HepG2 (cell line): ENCODE data around the gene PSD. TPM values are rescaled to one million over a fixed set of nuclear protein-coding genes. Genes with fewer than 3 reads are reported as not detected.

Experiments
- ATAC-seq: fragments of 200-7000 bp; cut with Tn5 transposase; 3 replicates; pipeline ENCODE4 v1.9.1; 2020; ENCODE audit warnings: mild to moderate bottlenecking, moderate library complexity
- BruUV-seq: library from RNA; stranded (reverse); fragments of 400-500 nt; replicated peaks from 2 replicates; lab custom pipeline; 2021; lab: Mats Ljungman, UMichigan
- CTCF ChIA-PET: fragments of 300-600 bp; formaldehyde crosslinking; extraction: SDS; loops from one replicate; lab custom pipeline; 2021; ENCODE audit warnings: low total read pairs, inconsistent platforms, low intra/inter-chr PET ratio; lab: Yijun Ruan, JAX
- POLR2A ChIA-PET: fragments of 350-600 bp; sonication (Branson Sonifier 250); formaldehyde crosslinking; loops from one replicate; lab custom pipeline; 2020; ENCODE audit warnings: antibody characterized with exemption, inconsistent platforms; lab: Yijun Ruan, JAX
- DNase-seq: peaks from one replicate; pipeline ENCODE4 v3.0.0-alpha.2; 2015; ENCODE audit warnings: low spot score
- FAIRE-seq: peaks from 3 replicates; lab custom pipeline; 2011; peaks lifted over from hg19 to GRCh38; lab: Jason Lieb, UNC
- H2AFZ ChIP-seq: one replicate; pipeline ENCODE4 v1.6.1; 2011; ENCODE audit warnings: low read length, inconsistent platforms
- H3K27ac ChIP-seq: fragments of 300-600 bp; 3 replicates; pipeline ENCODE4 v1.8.0; 2011; ENCODE audit warnings: mixed run types, mild to moderate bottlenecking, mixed read lengths, low read length, inconsistent platforms; ENCODE audit not compliant: insufficient read depth; ENCODE audit errors: extremely low read length
- H3K27me3 ChIP-seq, 2 experiments: fragments of 200-600 bp in 1 of 2; 2 replicates in 1 of 2; 3 replicates in 1 of 2; pipeline versions ENCODE4 v1.6.0 to v1.8.0; 2011; ENCODE audit warnings: low read length in 2 of 2, mild to moderate bottlenecking in 2 of 2, moderate library complexity in 2 of 2, inconsistent platforms in 1 of 2; ENCODE audit not compliant: insufficient read depth in 2 of 2, control insufficient read depth in 1 of 2
- H3K36me3 ChIP-seq, 2 experiments: fragments of 200-600 bp in 1 of 2; replicated peaks in 1 of 2; 2 replicates in 1 of 2; 3 replicates in 1 of 2; pipeline versions ENCODE4 v1.5.1 to v1.8.0; 2011; ENCODE audit warnings: low read length in 2 of 2, inconsistent platforms in 1 of 2; ENCODE audit not compliant: insufficient read depth in 2 of 2, control insufficient read depth in 1 of 2
- H3K4me1 ChIP-seq: 2 replicates; pipeline ENCODE4 v1.5.1; 2012; ENCODE audit warnings: low read length, inconsistent platforms; ENCODE audit not compliant: insufficient read depth
- H3K4me2 ChIP-seq: 2 replicates; pipeline ENCODE4 v1.6.0; 2011; ENCODE audit warnings: low read depth, low read length, inconsistent platforms
- H3K4me3 ChIP-seq, 3 experiments: fragments of 200-600 bp in 1 of 3; sonication (generic), shearing (Covaris generic) in 1 of 3; replicated peaks in 1 of 3; 2 replicates each; pipeline ENCODE4 v1.5.1; 2011 to 2016; ENCODE audit warnings: low read length in 3 of 3, inconsistent platforms in 2 of 3, low read depth in 2 of 3, mild to moderate bottlenecking in 2 of 3, control low read depth in 1 of 3, mixed read lengths in 1 of 3; ENCODE audit not compliant: insufficient read depth in 1 of 3
- H3K79me2 ChIP-seq: one replicate; pipeline ENCODE4 v1.6.1; 2011; ENCODE audit warnings: low read length, inconsistent platforms; ENCODE audit not compliant: insufficient read depth
- H3K9ac ChIP-seq: 2 replicates; pipeline ENCODE4 v1.6.0; 2011; ENCODE audit warnings: mild to moderate bottlenecking, low read depth, low read length, inconsistent platforms; ENCODE audit not compliant: insufficient read depth
- H3K9me3 ChIP-seq: 2 replicates; pipeline ENCODE4 v1.5.1; 2012; ENCODE audit warnings: mild to moderate bottlenecking, low read length
- H4K20me1 ChIP-seq: 2 replicates; pipeline ENCODE4 v1.6.0; 2011; ENCODE audit warnings: inconsistent platforms, mild to moderate bottlenecking, low read length, moderate library complexity; ENCODE audit not compliant: insufficient read depth
- CREBL2 ChIP-seq: sonication (generic); formaldehyde crosslinking; IDR thresholded peaks from 2 replicates; pipeline ENCODE4 v1.8.1; 2023; ENCODE audit warnings: missing genetic modification reagents, mild to moderate bottlenecking, borderline replicate concordance
- JUN ChIP-seq: sonication (generic); formaldehyde crosslinking; IDR thresholded peaks from 2 replicates; pipeline ENCODE4 v1.4.0; 2020; ENCODE audit warnings: mild to moderate bottlenecking, missing genetic modification reagents
- LBX2 ChIP-seq: sonication (generic); formaldehyde crosslinking; IDR thresholded peaks from 2 replicates; pipeline ENCODE4 v1.5.0; 2020; ENCODE audit warnings: missing genetic modification reagents, mild to moderate bottlenecking, borderline replicate concordance
- SCMH1 ChIP-seq: sonication (generic); formaldehyde crosslinking; IDR thresholded peaks from 2 replicates; pipeline ENCODE4 v1.9.0; 2021; ENCODE audit warnings: missing genetic modification reagents, mild to moderate bottlenecking, borderline replicate concordance
- SMARCC2 ChIP-seq: fragments of 450-650 bp; IDR thresholded peaks from 2 replicates; pipeline ENCODE4 v1.6.1; 2017; ENCODE audit warnings: antibody characterized with exemption, mild to moderate bottlenecking
- ZBTB44 ChIP-seq: sonication (generic); formaldehyde crosslinking; IDR thresholded peaks from 2 replicates; pipeline ENCODE4 v1.4.0; 2020; ENCODE audit warnings: missing genetic modification reagents
- ZNF138 ChIP-seq: sonication (generic); formaldehyde crosslinking; IDR thresholded peaks from 2 replicates; pipeline ENCODE4 v1.5.0; 2020; ENCODE audit warnings: mild to moderate bottlenecking, low read depth, missing genetic modification reagents
- ZNF296 ChIP-seq: sonication (generic); formaldehyde crosslinking; conservative IDR thresholded peaks from 2 replicates; pipeline ENCODE4 v1.5.0; 2020; ENCODE audit warnings: mild to moderate bottlenecking, missing genetic modification reagents
- ZNF543 ChIP-seq: sonication (generic); formaldehyde crosslinking; IDR thresholded peaks from 2 replicates; pipeline ENCODE4 v1.4.0; 2020; ENCODE audit warnings: mild to moderate bottlenecking, missing genetic modification reagents
- ZNF562 ChIP-seq: sonication (generic); formaldehyde crosslinking; IDR thresholded peaks from 2 replicates; pipeline ENCODE4 v1.8.0; 2022; ENCODE audit warnings: missing genetic modification reagents, borderline replicate concordance
- ZNF790 ChIP-seq: sonication (generic); formaldehyde crosslinking; IDR thresholded peaks from 2 replicates; pipeline ENCODE4 v1.8.0; 2022; ENCODE audit warnings: missing genetic modification reagents, mild to moderate bottlenecking, borderline replicate concordance
- ZNF816 ChIP-seq: sonication (generic); formaldehyde crosslinking; IDR thresholded peaks from 2 replicates; pipeline ENCODE4 v1.8.0; 2022; ENCODE audit warnings: missing genetic modification reagents, mild to moderate bottlenecking, borderline replicate concordance
- WGBS: methylation state at CpG from one replicate; pipeline ENCODE4 v1.1.6; 2017; ENCODE audit warnings: low lambda C conversion rate; 5-methylcytosine and 5-hydroxymethylcytosine counted together
- in situ Hi-C: cut with HindIII; loops from 2 replicates; pipeline ENCODE4 v1.10.0; 2017; ENCODE audit warnings: low pct_unique_long_range_greater_than_20kb; ENCODE audit not compliant: extremely low pct_ligation_motif_present
- intact Hi-C: fragments of 100-400 bp; cut with micrococcal nuclease; formaldehyde crosslinking; loops from one replicate; pipeline ENCODE4 v1.10.0; 2022; ENCODE audit not compliant: unreplicated experiment
- polyA plus RNA-seq, 8 experiments: library from polyadenylated mRNA; depleted of rRNA in 3 of 8; stranded (reverse) in 7 of 8; unstranded in 1 of 8; fragments of >200 nt; fragmentation: Illumina TruSeq in 4 of 8; extraction: Trizol in 4 of 8; gene quantifications; 2 replicates each; pipeline versions ENCODE4 v1.2.1 to v1.2.3, GENCODE V29; 2011 to 2016; ENCODE audit warnings: low read depth in 4 of 8, missing spikeins in 1 of 8, mixed read lengths in 1 of 8; ENCODE audit not compliant: insufficient read depth in 1 of 8
- total RNA-seq, 5 experiments: library from RNA; depleted of rRNA; stranded (reverse); fragments of >200 nt; fragmentation: Illumina TruSeq; extraction: Trizol; gene quantifications; 2 replicates each; pipeline ENCODE4 v1.2.3, GENCODE V29; 2016; ENCODE audit warnings: low read depth in 1 of 5
- TF ChIP-seq, protein P1 (sequence below): fragments of 450-650 bp; IDR thresholded peaks from 2 replicates; pipeline ENCODE4 v1.6.1; 2016
- TF ChIP-seq, protein P2 (sequence below): IDR thresholded peaks from 2 replicates; pipeline ENCODE4 v1.6.1; 2016; ENCODE audit warnings: missing biosample characterization, missing genetic modification reagents, low read depth

PSD gene
- total and polyA plus RNA-seq, 2 of the 13 experiments (the other 11 are each of a cell fraction or from before 2014, with no cell fraction given), result 0.35 to 0.58 TPM

DNA sequence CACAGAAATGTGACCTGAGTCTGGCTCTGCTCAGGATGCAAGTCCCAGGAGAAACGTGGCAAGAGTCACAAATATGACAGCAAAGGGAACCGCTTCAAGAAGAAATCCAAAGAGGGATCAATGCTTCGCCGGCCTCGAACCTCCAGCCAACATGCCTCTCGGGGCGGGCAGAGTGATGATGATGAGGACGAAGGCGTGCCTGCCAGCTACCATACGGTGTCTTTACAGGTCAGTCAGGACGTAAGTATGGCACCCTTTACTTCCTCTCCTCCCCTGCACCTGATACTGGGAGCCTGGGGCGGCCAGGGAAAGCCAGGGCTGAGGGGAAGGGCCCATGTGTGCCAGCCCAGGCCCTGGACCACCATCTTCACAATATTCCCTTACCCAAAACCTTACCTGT is 41.7 kb downstream of the PSD start:
- in situ Hi-C loops, result no loop called here
- POLR2A ChIA-PET, result no interaction called here

GRCh38 chr10:102375867-102376266 is 42.7 kb downstream of the PSD start:
- 100% methylated on average over 2 of the region's 2 CpGs for WGBS
- ATAC-seq, result no peak; the same call in 2 of the 3 replicates
- H3K4me2 ChIP-seq, result no peak overlapping the region
- BruUV-seq, result no TSS peak
- H3K9me3 ChIP-seq, result no peaks in the 10 kb centered on the region
- ChIA-PET CTCF (no interaction called here), POLR2A (interaction anchor here (0.5 kb wide), 1 partner anchor 205 kb away, joined by 3 read pairs; no protein-coding TSS in a partner anchor)
- H3K79me2 ChIP-seq, result no peaks in the 10 kb centered on the region
- no peaks in the 10 kb centered on the region for H3K4me1 ChIP-seq
- H3K27me3 ChIP-seq, result no peaks in the 10 kb centered on the region
- no peak overlapping the region for H3K9ac ChIP-seq
- H2AFZ ChIP-seq, result no peak overlapping the region
- H3K4me3 ChIP-seq, result no peak overlapping the region
- FAIRE-seq, result no peak
- no peak overlapping the region for H3K27ac ChIP-seq
- peaks cover 22 to 68% of the 10 kb centered on the region in 2 experiments for H3K36me3 ChIP-seq
- intact Hi-C loops (no loop called here), in situ Hi-C loops (no loop called here)
- no peak for DNase-seq
- H4K20me1 ChIP-seq, result 0 out of 2 replicates have a peak, but pooled peaks cover 2% of the 10 kb centered on the region
- TF ChIP-seq ZNF138 (no peak), LBX2 (CRISPR knock-in tag) (no peak), ZNF296 (no peak), SMARCC2 (no peak), ZBTB44 (CRISPR knock-in tag) (no peak), ZNF543 (CRISPR knock-in tag) (no peak), JUN (no peak), CREBL2 (no peak), ZNF790 (no peak), ZNF562 (CRISPR knock-in tag) (no peak)
- TF ChIP-seq, protein P1, sequence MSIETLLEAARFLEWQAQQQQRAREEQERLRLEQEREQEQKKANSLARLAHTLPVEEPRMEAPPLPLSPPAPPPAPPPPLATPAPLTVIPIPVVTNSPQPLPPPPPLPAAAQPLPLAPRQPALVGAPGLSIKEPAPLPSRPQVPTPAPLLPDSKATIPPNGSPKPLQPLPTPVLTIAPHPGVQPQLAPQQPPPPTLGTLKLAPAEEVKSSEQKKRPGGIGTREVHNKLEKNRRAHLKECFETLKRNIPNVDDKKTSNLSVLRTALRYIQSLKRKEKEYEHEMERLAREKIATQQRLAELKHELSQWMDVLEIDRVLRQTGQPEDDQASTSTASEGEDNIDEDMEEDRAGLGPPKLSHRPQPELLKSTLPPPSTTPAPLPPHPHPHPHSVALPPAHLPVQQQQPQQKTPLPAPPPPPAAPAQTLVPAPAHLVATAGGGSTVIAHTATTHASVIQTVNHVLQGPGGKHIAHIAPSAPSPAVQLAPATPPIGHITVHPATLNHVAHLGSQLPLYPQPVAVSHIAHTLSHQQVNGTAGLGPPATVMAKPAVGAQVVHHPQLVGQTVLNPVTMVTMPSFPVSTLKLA, result no peak

More for the DNA sequence above, 41.7 kb downstream of the PSD start:
- Histone ChIP-seq H2AFZ (no peak overlapping the region), H3K4me2 (no peak overlapping the region), H3K4me1 (no peaks in the 10 kb centered on the region), H3K27ac (no peak overlapping the region), H3K27me3 (no peaks in the 10 kb centered on the region), H3K36me3 (peaks cover 25 to 63% of the 10 kb centered on the region in 2 experiments), H3K9me3 (no peaks in the 10 kb centered on the region), H3K9ac (no peak overlapping the region), H3K79me2 (no peaks in the 10 kb centered on the region), H4K20me1 (0 out of 2 replicates have a peak, but pooled peaks cover 2% of the 10 kb centered on the region), H3K4me3 (no peak overlapping the region)
- ATAC-seq (no peak), DNase-seq (no peak), FAIRE-seq (no peak)
- no TSS peak for BruUV-seq
- 95% methylated on average over 12 of the region's 12 CpGs for WGBS
- CTCF ChIA-PET, result no interaction called here
- TF ChIP-seq ZNF816 (CRISPR knock-in tag), result no peak
- TF ChIP-seq SCMH1 (CRISPR knock-in tag), result no peak
- TF ChIP-seq, protein P2, sequence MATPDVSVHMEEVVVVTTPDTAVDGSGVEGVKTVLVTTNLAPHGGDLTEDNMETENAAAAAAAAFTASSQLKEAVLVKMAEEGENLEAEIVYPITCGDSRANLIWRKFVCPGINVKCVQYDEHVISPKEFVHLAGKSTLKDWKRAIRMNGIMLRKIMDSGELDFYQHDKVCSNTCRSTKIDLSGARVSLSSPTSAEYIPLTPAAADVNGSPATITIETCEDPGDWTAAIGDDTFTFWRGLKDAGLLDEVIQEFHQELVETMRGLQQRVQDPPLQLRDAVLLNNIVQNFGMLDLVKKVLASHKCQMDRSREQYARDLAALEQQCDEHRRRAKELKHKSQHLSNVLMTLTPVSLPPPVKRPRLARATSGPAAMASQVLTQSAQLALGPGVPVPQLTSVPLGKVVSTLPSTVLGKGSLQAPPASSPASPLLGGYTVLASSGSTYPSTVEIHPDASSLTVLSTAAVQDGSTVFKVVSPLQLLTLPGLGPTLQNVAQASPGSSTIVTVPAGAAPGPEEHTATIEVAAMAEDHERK, result no peak
- TF ChIP-seq, all 625 proteins: peak for 0
- intact Hi-C loops, result no loop called here
